H1 (cell line): Measurements from ENCODE around the gene SHISA9. TPM values are rescaled to one million over a fixed set of nuclear protein-coding genes. Genes with fewer than 3 reads are reported as not detected.

Experiments used
- ATF3 ChIP-seq: IDR thresholded peaks from 2 replicates; pipeline ENCODE4 v1.6.1; 2011; ENCODE audit warnings: low read depth, mild to moderate bottlenecking, low read length; ENCODE audit not compliant: insufficient read depth
- CHD7 ChIP-seq: fragments of 300-600 bp; sonication (generic); IDR thresholded peaks from 2 replicates; pipeline ENCODE4 v1.7.1; 2012; ENCODE audit warnings: low read length, moderate library complexity, mild to moderate bottlenecking, inconsistent platforms; ENCODE audit not compliant: insufficient replicate concordance
- CTCF ChIP-seq, 3 experiments: IDR thresholded peaks; 1 replicate in 2 of 3; 2 replicates in 1 of 3; pipeline versions ENCODE4 v1.5.1 to v1.6.1; 2011; ENCODE audit warnings: low read length in 3 of 3, mild to moderate bottlenecking in 3 of 3, inconsistent platforms in 2 of 3, low read depth in 1 of 3, moderate library complexity in 1 of 3; ENCODE audit not compliant: insufficient read depth in 1 of 3; ENCODE audit errors: control extremely low read depth in 1 of 3
- EZH2 ChIP-seq: fragments of 200-600 bp; sonication (generic); IDR thresholded peaks from 2 replicates; pipeline ENCODE4 v1.7.1; 2012; ENCODE audit warnings: low read depth, mild to moderate bottlenecking, moderate library complexity, low read length, inconsistent platforms; ENCODE audit not compliant: severe bottlenecking
- POLR2A ChIP-seq, 2 experiments: IDR thresholded peaks; 1 replicate in 1 of 2; 2 replicates in 1 of 2; pipeline ENCODE4 v1.6.1; 2011; ENCODE audit warnings: low read depth in 2 of 2, low read length in 2 of 2, mild to moderate bottlenecking in 2 of 2; ENCODE audit errors: control extremely low read depth in 1 of 2
- POU5F1 ChIP-seq: IDR thresholded peaks from 2 replicates; pipeline ENCODE4 v1.6.1; 2011; ENCODE audit warnings: low read depth, mild to moderate bottlenecking, low read length, moderate library complexity
- RAD21 ChIP-seq, 2 experiments: IDR thresholded peaks in 1 of 2; conservative IDR thresholded peaks in 1 of 2; 2 replicates each; pipeline ENCODE4 v1.6.1; 2011; ENCODE audit warnings: low read depth in 2 of 2, low read length in 2 of 2, improper control_type of control experiment in 1 of 2, inconsistent platforms in 1 of 2, mild to moderate bottlenecking in 1 of 2, moderate library complexity in 1 of 2
- RFX5 ChIP-seq: IDR thresholded peaks from 2 replicates; pipeline ENCODE4 v1.6.1; 2011; ENCODE audit warnings: low read depth, low read length, improper control_type of control experiment, borderline replicate concordance
- polyA plus RNA-seq, 7 experiments: library from polyadenylated mRNA; depleted of rRNA in 3 of 7; stranded (reverse) in 5 of 7; unstranded in 2 of 7; fragments of >200 nt in 5 of 7; fragments of 200-250 nt in 2 of 7; gene quantifications; 1 replicate in 5 of 7; 2 replicates in 1 of 7; 4 replicates in 1 of 7; pipeline versions ENCODE4 v1.2.1 to v1.2.3, GENCODE V29; 2011 to 2013; ENCODE audit warnings: missing spikeins in 2 of 7, mixed read lengths in 2 of 7
- total RNA-seq: library from RNA; stranded (reverse); fragmentation: NEBNext Ultra II Directional; extraction: Animal tissue kit (Norgen Biotek cat#: 25700); gene quantifications from 2 replicates; pipeline ENCODE4 v1.2.1, GENCODE V29; 2021

Gene SHISA9
- total and polyA plus RNA-seq, 2 of the 8 experiments (the other 6 are each of a cell fraction or from before 2014, with no cell fraction given) = 25.6 to 39.8 TPM

GRCh38 chr16:12988071-12988470, 86.7 kb downstream of the SHISA9 start (continued):
- no peak for TF ChIP-seq CHD7
- TF ChIP-seq POU5F1 = no peak
- TF ChIP-seq EZH2 = no peak
- TF ChIP-seq RFX5 = no peak
- no peak for TF ChIP-seq POLR2A (IDR thresholded peaks at IDR 0.05; ENCODE audit: control extremely low read depth in 1 of 2, low read depth in 2 of 2, low read length in 2 of 2)
- TF ChIP-seq ATF3 = no peak
- TF ChIP-seq RAD21 (IDR thresholded peaks at IDR 0.05 in 1 of 2, conservative IDR thresholded peaks at IDR 0.05 in 1 of 2; ENCODE audit: low read depth in 2 of 2, low read length in 2 of 2) = no peak
- TF ChIP-seq CTCF (IDR thresholded peaks at IDR 0.05; ENCODE audit: control extremely low read depth in 1 of 3, insufficient read depth in 1 of 3, low read depth in 1 of 3, low read length in 3 of 3) = no peak
